Amygdala (tissue), 56 donors: ENCODE data around the gene ACTG2.
"Not testable (repeated sequence)": the region's sequence is repeated elsewhere in the genome, so short reads cannot be mapped to it uniquely, and the experiment has no call there.

Source experiments
- DNase-seq, 56 donors: peaks; one replicate each; lab custom pipeline; 2025; lab: John Stamatoyannopoulos, UW

Gene ACTG2

DNA sequence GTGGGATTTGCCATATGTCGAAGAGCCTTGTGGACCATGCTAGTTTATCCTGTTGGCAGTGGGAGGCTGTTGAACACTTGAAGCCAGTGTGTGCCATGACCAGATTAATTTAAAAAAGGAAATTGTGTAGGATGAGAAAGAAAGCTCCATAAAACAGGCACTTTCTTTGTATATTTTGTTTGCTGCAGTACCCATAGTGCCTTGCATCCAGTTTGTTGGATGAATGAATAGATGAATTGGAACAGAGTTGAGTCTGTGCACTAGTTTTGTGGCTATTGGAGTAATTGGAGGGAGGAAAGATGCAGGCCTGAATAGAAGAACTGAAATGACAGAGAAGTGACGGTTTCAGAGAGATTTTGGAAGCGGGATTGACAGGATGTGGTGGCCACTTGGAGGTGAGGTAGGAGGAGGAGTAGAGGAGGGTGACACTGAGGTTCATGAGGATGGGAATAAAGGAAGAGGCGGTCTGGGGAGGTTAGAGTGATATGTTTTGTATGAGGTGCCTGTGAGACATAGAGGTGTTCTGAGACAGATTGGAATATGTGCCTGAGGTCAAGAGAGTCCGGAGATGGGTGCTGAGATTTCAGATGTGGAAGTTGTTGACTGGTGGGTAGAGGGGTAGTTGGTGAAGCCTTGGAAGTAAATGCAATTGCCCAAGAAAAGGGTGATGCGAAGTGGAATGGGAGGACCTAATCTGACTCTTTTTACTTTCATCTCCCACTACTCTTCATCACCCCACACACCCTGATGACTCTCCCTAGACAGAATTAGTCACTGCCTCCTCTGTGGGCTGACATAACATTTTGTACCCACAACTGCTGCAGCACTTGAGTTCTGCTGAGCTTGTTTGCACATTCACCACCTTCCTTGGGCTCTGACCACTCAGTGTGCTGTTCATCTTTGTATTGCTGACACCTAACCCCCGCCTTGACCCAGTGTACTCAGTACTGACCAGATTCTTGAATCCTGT, 39.0 kb downstream of the ACTG2 start:
- peak in 1 of 56 donors; percentile 18 for DNase-seq

DNA sequence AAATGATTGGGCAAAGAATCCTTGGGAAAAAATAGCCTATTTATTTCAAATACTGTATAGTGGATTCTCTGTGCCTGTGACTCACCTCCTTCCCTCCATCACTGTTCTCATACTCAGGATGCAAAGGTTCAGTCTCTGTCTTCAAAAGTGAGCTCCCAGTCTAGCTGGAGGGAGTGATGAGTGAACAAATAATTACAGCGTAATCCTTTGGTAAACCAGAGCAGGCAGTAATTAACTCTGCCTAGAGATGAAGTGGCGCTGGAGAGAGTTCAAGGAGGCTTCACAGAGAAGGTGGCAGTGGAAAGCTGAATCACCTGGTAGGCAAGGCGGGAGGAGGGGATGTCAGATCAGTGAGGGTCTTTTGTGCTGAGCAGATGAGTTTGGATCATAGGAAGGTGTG, 40.4 kb downstream of the ACTG2 start:
- DNase-seq, result no peak

DNA sequence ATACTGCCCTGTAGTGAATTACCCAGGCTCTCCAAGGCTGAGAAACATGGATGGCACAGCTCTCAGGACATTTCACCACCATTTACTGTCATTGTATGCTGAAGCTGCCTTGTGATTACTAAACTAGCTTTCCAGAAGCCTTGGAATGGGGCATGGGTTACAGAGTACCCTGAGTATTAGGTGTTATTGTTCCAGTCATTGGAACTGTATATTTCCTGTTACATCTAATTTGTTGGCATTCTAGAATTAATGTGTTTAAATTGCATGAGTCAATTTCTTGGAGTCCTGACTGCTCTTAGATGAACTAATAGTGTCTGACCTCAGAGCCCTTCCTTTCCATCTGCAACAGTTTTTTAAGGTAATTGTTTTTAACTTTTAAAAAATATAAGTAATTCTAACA, 42.8 kb downstream of the ACTG2 start:
- DNase-seq, result no peak

DNA sequence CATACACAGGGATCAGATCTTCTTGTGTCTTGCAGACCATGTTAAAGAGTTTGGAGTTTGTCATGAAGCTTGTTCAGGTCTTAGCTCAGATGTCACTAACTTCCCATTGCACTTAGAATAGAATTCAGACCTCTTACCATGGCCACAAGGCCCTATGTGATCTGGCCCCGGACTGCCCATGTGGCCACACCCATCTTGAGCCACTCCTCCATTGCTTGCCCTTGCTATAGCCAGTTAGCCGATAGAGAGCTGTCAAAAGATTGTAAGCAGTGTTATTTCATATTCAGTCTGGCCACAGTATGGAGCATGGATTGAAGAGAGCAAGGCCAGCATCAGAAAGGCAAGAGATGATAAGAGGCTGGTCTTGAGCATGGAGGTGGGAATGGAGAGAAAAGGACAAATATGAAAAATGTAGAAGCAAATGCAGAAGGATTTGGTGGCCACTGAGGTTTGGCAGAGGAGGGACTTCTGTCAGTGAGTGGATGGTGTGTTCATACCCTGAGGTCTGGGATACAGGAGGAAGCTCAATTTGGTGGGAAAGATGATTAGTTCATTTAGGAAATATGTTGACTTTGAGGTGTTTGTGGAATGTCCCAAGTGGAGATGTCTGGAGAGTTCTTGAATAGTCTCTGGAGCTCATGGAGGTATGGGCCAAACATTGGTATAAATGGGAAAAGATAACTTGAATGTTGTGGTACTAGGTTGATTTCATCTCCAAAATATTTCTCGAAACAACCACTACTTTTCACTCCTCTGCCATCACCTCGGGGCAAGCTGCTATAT, 44.5 kb downstream of the ACTG2 start:
- DNase-seq, result no peak

DNA sequence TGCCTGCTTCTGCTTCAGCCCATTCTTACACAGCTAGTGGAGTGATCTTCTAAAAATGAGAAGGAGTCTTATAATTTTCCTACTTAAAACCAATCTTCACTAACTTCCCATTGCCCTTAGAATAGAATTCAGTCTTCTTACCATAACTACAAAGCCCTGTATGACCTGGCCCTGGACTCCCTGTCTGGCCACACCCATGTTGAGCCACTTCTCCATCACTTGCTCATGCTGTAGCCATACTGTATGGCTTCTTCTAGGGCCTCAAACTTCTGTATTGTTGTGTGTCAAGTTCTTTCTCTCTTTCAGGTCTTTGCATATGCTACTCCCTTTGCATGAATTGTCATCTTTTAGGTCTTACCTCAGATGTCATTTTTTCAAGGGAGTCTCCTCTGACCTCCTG, 45.1 kb downstream of the ACTG2 start:
- DNase-seq, result no peak

DNA sequence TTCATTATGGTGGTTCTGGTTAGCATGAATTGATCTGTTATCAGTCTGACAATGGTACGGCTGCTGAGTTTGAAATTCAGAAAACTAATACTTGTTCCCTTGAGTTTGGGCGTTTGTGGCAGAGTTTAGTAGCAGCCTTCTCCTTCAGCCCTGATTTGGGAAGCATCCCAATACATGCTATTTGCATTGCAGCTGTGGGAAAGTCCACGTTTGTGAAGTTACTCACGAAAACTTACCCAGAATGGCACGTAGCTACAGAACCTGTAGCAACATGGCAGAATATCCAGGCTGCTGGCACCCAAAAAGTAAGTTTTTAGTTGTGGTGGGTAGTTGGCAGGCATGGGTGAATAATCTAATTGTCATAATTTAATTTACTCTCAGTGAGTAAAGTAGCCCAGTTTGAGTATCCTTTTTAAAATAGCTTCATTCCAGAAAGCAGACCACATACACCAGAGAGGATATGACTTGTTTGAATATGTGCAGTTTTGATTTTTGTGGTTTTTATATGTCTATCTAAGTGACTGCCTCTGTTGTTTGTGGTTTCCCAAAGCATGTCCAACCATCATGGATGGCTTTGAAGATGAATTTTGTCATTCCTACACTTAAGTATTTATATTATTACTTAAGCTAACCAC, 46.0 kb downstream of the ACTG2 start:
- DNase-seq, result no peak

DNA sequence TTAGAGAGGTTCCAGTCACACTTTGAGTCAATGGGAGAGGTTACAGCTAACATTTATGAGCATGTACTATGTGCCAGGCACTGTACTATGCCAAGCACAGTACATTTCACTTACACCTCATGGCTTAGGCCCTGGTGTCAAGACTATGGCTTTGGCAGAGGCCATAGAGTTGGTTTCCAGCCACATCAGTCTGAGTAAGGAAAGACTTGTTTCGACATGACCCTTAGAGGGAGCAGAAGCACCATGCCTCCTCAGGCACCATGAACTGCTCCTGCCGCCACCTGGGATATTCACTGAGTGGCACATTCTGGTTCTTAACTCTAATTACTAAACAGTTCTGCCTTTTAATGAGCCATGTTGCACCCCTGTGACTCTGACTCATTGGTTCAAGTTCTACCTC, 46.6 kb downstream of the ACTG2 start:
- DNase-seq, result no peak

DNA sequence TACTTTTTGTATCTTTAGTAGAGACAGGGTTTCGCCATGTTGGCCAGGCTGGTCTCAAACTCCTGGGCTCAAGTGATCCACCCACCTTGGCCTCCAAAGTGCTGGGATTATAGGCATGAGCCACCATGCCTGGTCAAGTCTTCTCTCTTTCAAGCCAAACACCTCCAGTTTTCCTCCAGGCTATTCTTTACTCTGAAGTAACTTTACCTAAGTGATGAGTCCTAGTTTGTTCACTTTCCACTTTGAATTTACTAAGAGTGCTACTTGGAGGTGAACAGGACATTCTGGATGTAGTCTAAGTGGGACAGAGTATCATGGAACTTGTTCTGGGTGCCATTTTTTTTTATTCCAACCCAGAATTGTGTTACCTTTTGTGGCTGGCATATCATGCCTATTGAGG, 47.3 kb downstream of the ACTG2 start:
- not testable (repeated sequence) for DNase-seq

DNA sequence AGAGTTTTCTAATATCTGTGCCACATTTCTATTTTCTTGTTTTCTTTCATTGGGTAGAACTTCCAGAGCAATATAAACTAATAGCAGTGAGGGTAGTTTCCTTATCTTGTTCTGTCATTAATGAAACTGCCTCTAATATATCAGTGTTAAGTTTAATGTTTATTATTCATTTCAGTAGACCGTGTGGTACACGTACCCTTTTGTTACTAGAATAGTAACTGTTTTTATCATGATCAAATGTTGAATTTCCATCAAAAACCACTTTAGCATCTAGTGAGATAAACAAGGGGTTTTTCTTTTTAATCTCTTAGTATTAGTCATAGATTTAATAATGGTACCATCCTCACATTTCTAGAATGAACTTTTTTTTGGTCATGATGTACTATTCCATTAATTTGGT, 49.9 kb downstream of the ACTG2 start:
- DNase-seq, result no peak

DNA sequence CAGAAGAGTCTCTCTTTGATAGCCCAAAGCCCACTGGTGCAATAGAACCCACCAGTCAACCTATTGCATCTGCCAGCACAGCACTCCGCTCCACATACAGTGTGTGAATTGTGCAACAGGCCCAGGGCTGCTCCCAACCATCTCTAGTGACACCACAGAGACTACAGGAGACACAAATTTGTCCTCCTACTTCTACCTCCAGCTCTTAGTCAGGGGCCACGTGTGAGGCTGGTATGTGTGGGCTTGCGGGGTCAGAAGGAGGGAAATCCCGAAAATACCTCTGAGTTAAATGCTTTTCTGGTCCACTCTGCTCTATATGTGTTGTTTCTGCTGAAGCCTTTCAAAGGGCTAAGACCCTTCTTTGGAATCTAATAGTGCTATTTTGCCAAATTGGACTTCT, 51.9 kb downstream of the ACTG2 start:
- DNase-seq, result no peak

DNA sequence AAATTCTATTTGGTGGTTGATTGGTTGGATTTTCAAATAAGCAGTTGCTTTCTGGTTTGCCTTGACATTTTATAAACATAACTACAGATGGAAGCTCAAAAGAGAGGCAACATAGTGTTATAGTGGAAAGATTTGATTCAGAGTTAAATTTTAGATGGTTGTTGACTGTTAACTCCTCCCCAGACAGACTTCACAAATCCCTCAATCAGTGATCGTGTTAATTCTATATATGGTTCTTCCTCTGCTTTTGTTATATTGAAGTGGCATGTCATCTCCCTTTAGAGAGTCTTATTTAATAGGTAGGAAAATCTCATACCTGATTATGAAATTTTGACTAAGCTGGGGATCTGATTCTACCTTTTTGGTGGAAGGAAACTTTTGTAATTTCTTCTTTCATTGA, 53.4 kb downstream of the ACTG2 start:
- no peak for DNase-seq

DNA sequence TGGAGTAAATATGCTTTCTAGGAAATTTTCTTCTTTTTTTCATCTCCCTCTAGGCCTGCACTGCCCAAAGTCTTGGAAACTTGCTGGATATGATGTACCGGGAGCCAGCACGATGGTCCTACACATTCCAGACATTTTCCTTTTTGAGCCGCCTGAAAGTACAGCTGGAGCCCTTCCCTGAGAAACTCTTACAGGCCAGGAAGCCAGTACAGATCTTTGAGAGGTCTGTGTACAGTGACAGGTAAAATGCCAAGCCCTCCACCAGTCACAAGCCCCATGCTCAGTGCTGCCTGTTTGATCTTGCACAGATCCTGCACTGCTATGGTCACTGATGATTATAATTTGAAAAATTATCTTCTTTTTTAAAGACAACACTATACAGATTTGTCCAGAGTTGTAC, 53.9 kb downstream of the ACTG2 start:
- DNase-seq, result no peak

DNA sequence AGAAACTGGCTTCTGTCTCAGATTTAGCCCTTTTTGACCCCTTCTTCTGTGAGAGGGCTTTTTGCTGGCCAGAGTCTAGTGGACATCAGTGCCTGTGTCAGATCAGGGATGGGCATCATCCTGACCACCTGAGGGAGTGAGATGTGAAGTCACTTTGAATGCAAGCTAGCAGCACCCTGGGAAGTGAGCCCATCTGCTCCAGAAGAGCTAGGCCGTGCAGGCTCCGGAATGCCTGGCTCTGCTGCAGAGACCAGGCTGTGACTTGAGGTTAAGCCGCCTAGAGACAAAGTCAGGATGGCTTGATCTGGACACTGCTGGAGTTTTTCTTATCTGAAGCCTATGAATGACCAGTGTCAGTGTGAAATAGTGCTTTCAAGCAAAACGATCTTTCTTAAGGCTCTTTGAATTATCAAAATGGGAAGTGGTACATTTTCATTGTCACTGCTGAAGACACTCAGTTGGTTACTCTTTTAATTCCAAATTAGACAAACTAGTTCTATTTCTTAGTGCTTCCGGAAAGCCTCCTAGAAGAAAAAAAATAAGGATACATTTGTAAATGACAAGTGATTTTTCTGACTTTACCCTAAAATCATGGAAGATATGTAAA, 54.7 kb downstream of the ACTG2 start:
- no peak for DNase-seq

DNA sequence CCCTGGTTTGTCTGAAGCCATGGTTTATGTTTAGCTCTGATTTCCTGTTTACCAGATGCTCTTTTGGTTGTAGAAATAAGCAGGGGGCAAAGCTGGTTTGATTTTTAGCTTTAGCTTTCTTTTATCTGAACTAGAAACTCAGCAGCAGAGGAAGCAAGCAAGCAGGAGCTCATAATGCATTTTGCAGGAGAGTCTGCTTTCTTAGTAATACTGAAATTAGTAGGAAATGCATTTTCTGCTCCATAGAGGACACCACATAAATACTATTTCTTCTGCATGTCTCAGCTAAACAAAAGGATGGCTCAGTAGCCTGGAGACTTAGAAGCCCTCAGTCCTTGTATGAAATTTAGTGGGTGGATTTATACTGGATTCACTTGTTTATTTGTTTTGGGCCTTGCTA, 57.0 kb downstream of the ACTG2 start:
- DNase-seq, result no peak

DNA sequence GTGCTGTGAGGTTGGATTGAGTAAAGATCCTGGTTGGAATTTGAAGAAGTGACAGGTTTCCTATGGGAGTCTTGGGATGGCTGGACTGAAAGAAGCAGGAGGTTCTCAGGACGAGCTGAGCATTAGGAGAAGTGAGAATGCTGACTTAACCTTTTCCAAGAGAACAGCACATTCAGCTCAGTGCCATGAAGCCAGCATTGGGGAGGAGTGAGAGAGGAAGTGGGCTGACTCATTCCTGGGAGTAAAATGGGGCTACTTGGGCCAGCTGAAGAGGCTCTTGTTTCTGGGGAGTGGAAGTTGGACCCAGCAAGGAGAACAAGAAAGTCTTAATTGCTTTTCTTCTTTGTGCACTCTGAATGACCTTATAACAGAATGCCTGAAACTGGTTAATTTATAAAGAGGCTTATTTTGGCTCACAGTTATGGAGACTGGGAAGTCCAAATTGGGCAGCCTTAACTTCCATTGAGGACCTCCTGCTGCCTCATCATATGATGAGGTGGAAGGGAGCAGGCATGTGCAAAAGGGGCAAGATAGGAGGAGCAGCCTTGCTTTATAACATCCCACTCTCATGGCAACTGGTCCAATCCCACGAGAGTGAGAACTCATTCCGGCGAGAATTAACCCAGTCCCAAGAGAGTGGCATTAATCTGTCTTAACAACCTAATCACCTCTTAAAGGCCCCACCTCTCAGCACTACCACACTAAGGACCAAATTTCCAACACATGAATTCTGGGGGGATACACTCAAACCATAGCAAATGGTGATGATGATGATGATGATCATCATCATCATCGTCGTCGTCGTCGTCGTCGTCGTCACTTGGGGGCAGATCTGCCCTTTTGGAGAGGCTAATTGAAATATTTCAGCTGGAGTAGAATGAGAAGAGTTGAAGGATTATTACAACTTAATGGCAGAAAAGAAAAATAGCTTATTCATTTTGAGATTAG, 60.0 kb downstream of the ACTG2 start:
- peak in 21 of 56 donors; percentile 3 to 47 (median 23) for DNase-seq

DNA sequence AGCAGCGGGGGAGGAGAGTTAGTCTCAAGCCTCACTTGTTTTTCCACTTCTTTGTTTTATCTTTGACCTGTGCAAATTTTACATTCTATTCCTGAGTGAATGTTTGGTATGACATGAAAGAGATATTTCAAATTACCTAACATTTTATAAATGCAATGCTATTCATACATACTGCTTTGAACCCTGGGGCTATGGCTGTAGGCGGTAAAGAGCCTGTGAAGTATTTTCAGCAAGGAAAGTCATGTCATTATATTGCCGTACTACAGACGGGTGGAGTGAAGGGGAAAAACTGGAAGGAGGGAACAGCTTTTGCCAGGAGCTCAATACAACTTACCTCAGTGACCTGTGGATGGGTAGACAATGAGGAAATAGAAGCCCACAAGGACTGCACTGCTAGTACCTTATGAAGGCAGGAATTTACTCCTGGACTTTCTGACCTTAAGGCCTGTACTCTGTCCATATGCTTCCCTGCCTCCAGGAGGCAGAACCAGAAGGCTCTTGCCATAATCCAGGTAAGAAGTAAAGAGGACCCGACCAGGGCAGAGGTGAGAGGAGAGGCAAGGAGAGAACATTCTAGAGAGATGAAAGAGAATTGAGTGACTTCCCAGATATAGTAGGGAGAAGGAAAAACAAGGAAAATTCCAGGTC, 63.5 kb downstream of the ACTG2 start:
- DNase-seq, result no peak

DNA sequence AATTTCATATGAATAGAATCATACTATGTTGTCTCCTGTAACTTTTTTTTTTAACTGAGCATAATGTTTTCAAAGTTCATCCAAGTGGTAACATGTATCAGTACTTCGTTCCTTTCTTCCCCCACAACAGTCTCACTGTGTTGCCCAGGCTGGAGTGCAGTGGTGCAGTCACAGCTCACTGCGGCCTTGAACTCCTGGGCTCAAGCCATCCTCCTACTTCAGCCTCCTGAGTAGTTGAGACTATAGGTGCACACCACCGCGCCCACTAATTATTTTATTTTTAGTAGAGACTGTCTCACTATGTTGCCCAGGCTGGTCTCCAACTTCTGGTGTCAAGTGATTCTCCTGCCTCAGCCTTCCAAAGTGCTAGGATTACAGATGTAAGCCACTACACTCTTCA, 68.5 kb downstream of the ACTG2 start:
- no peak for DNase-seq

DNA sequence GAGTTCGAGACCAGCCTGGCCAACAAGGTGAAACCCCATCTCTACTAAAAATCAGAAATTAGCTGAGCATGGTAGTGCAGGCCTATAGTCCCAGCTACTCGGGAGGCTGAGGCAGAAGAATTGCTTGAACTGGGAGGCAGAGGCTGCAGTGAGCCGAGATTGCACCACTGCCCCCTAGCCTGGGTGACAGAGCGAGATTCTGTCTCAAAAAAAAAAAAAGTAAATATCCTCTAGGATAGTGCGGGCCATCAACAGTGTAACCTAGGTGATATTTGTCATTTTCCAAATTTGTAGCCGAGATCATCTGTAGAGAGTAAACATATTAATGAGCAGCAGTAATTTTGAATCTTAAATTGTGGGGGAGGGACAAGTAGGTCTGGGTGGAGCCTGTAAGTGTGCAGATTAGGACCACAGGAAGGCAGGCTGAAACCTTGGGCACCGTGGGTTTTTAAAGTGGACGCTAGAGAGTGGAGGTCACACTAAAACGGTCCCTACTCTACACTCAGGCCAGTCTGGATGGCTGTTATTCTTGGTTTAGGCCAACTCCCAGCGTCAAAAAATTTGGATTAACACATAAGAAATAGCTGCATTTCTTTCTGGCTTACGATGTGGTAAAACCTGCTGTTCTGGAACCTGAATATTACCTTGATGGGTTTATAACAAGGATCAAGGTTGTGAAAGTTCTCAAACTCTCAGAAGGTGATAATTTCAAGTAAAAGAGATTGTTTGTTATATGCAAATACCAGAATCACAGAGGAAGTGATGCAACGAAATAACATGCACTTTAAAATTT, 69.2 kb downstream of the ACTG2 start:
- no peak for DNase-seq
